CD4-positive, alpha-beta memory T cell (primary cell): ENCODE data around the gene DDX39A. TPM values are rescaled to one million over a fixed set of nuclear protein-coding genes. Genes with fewer than 3 reads are reported as not detected.
A peak's percentile ranks its signal among the peaks of the same experiment; 100 is the strongest.

Experiments used
- CTCF ChIA-PET: fragments of 350-600 bp; sonication (Branson Sonifier 250); formaldehyde crosslinking; loops from one replicate; lab custom pipeline; 2021; ENCODE audit warnings: inconsistent platforms; ENCODE audit not compliant: partially characterized antibody; lab: Charles Lee
- POLR2A ChIA-PET: fragments of 350-600 bp; sonication (Branson Sonifier 250); formaldehyde crosslinking; loops from one replicate; lab custom pipeline; 2021; ENCODE audit not compliant: partially characterized antibody; lab: Charles Lee
- DNase-seq, 5 donors: peaks; one replicate each; pipeline versions ENCODE4 v3.0.0 to v3.0.0-alpha.2; 2020 to 2022; ENCODE audit warnings: mixed read lengths in 1 of 5
- H3K27ac ChIP-seq: one replicate; pipeline ENCODE4 v1.7.0; 2013; ENCODE audit warnings: low read depth, low read length
- H3K27me3 ChIP-seq: 2 replicates; pipeline ENCODE4 v1.7.0; 2013; ENCODE audit warnings: mild to moderate bottlenecking, low read length, moderate library complexity; ENCODE audit not compliant: insufficient read depth
- H3K36me3 ChIP-seq: 2 replicates; pipeline ENCODE4 v1.7.0; 2013; ENCODE audit warnings: mild to moderate bottlenecking, low read length, moderate library complexity; ENCODE audit not compliant: insufficient read depth
- H3K4me1 ChIP-seq: 2 replicates; pipeline ENCODE4 v1.7.0; 2013; ENCODE audit warnings: mild to moderate bottlenecking, low read length, moderate library complexity; ENCODE audit not compliant: insufficient read depth
- H3K4me3 ChIP-seq, 2 donors: one replicate each; pipeline ENCODE4 v1.7.0; 2013; ENCODE audit warnings: low read length in 2 of 2, mild to moderate bottlenecking in 1 of 2
- H3K9me3 ChIP-seq, 2 donors: one replicate each; pipeline ENCODE4 v1.7.0; 2013; ENCODE audit warnings: low read length in 2 of 2, control low read depth in 1 of 2; ENCODE audit not compliant: control insufficient read depth in 1 of 2
- H3K27ac Mint-ChIP-seq, 7 donors: one replicate each; pipeline ENCODE4 v1.8.0; 2020 to 2021; ENCODE audit warnings: mixed read lengths in 7 of 7, mild to moderate bottlenecking in 6 of 7, inconsistent platforms in 3 of 7, moderate library complexity in 3 of 7
- H3K27me3 Mint-ChIP-seq, 2 donors: one replicate each; pipeline ENCODE4 v1.8.0; 2020 to 2021; ENCODE audit warnings: mixed read lengths in 2 of 2
- H3K36me3 Mint-ChIP-seq, 2 donors: one replicate each; pipeline ENCODE4 v1.8.0; 2020 to 2021; ENCODE audit warnings: mixed read lengths in 2 of 2, inconsistent platforms in 1 of 2, mild to moderate bottlenecking in 1 of 2
- H3K4me1 Mint-ChIP-seq, 4 donors: one replicate each; pipeline ENCODE4 v1.8.0; 2020 to 2021; ENCODE audit warnings: mixed read lengths in 4 of 4, mild to moderate bottlenecking in 1 of 4
- H3K4me3 Mint-ChIP-seq, 8 donors: one replicate each; pipeline ENCODE4 v1.8.0; 2020 to 2021; ENCODE audit warnings: mixed read lengths in 8 of 8, mild to moderate bottlenecking in 7 of 8, moderate library complexity in 6 of 8, inconsistent platforms in 3 of 8
- H3K9me3 Mint-ChIP-seq, 8 donors: one replicate each; pipeline ENCODE4 v1.8.0; 2020 to 2021; ENCODE audit warnings: mixed read lengths in 8 of 8, mild to moderate bottlenecking in 5 of 8, inconsistent platforms in 3 of 8, moderate library complexity in 1 of 8
- intact Hi-C: fragments of 100-400 bp; cut with micrococcal nuclease; formaldehyde crosslinking; loops from one replicate; pipeline ENCODE4 v1.15.1; 2023
- polyA plus RNA-seq, 2 donors: library from polyadenylated mRNA; unstranded; fragments of 300-500 nt; fragmentation: Illumina TruSeq; gene quantifications; one replicate each; pipeline ENCODE4 v1.2.3, GENCODE V29; 2021
- total RNA-seq, 2 experiments: library from RNA; stranded (reverse); gene quantifications; one replicate each; pipeline ENCODE4 v1.2.3, GENCODE V29; 2021

Gene DDX39A
- total and polyA plus RNA-seq, 4 experiments from 2014 or later: 95.0 to 148 (median 146) TPM

DNA sequence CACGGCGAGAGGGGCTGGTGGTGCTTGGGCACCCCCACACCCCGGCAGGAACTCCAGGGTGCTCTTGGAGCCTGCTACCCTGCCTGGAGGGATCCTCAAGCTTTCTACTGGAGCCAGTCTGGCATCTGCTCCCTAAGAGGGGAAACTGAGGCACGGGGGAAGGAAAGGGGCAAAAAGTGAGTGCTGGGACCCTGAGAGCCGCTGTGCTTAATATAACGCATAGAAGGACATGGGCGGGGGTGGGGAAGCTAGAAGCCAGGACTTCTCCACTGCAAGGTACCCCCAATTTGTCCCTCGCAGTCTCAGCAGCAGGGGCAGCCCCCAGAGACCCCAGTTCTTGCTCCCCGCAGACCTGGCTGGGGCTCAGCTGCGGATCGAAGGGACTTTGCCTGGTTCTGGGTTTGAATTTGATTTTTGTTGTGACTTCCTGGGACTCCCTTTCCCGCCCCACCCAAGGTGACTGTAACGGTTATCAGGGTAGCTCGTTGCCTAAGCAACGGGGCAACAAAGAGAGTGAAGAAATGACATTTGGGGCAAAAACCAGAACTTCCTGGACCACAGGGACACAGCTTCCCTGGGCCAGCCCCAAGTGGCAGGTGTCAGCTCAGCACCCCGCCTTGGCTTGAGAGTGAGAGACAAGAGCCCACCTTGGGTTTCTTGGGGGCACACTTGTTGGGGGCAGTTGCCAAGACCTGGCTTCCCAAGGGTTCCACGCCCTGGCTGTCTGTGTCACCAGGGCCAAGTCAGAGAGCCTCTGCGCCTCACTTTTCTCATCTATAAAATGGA, 37.3 kb downstream of the DDX39A start:
- peak; percentile 89 to 95 (median 93) for DNase-seq
- peaks cover 45% of the 10 kb centered on the region for H3K4me1 ChIP-seq
- H3K36me3 ChIP-seq: no peaks in the 10 kb centered on the region
- H3K9me3 ChIP-seq: no peaks in the 10 kb centered on the region
- ChIA-PET POLR2A (interaction anchor here (0.6 to 11.4 kb wide), 26 partner anchors 15 to 535 kb away, joined by 3 to 585 read pairs (median 9); partner anchors contain the start of genes ASF1B, DDX39A, DNAJB1 and PKN1), CTCF (interaction anchor here (0.9 to 11.4 kb wide), 13 partner anchors 9 to 245 kb away, joined by 3 to 213 read pairs (median 4); partner anchors contain the start of gene ASF1B)
- H3K27me3 ChIP-seq: no peaks in the 10 kb centered on the region
- peak overlapping the region; percentile 91 to 99 (median 98) for H3K4me3 Mint-ChIP-seq
- peak overlapping the region; percentile 90 to 97 for H3K4me3 ChIP-seq
- peaks cover 0 to 4% (median 0%) of the 10 kb centered on the region in 8 donors for H3K9me3 Mint-ChIP-seq
- peak overlapping the region; percentile 99 for H3K27ac ChIP-seq
- intact Hi-C loops: loop anchor here (1.0 to 5.0 kb wide), 4 partner anchors 12 to 135 kb away; partner anchors contain the start of genes DDX39A and DNAJB1
- H3K27ac Mint-ChIP-seq: peak overlapping the region; percentile 96 to 100 (median 99)
- peaks cover 10 to 37% of the 10 kb centered on the region in 2 donors for H3K36me3 Mint-ChIP-seq
- peaks cover 0 to 4% of the 10 kb centered on the region in 2 donors for H3K27me3 Mint-ChIP-seq
- peaks cover 21 to 70% (median 40%) of the 10 kb centered on the region in 4 donors for H3K4me1 Mint-ChIP-seq

DNA sequence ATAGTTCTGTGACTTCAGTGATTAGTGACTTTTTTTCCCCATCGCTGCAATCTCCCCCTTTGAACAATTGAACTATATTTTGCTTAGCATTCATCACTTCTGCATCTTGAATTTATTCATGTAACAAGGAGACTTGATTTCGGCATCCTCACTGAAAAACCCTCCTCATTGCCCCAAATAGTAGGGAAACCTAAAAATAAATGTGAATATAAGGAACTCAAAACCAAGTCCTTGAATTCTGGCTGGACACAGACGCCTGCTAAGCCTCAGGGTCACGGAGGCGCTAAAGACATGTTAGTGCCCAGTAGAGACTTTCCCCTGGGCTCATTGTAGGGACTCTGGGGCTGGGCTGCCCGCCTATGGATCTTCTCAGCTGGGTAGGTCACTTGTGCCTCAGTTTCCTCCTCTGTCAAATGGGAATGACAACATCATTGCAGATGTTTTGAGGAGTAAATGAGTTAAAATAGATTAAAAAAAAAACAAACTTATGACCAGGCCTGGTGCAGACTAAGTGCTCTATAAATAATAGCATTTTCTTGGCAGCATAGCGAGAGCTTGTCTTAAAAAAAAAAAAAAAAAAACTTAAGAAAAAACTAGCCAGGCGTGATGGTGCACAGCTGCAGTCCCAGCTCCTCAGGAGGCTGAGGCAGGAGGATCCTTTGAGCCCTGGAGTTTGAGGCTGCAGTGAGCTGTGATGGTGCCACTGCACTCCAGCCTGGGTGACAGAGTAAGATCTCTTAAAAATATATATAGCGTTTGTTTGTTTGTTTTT, 39.7 kb downstream of the DDX39A start:
- peak overlapping the region; percentile 57 to 100 (median 98) for H3K27ac Mint-ChIP-seq
- peak overlapping the region in 5 of 8 donors; percentile 9 to 98 (median 57) for H3K4me3 Mint-ChIP-seq
- ChIA-PET POLR2A (interaction anchor here (3.5 to 11.4 kb wide), 8 partner anchors 13 to 143 kb away, joined by 25 to 585 read pairs (median 68); partner anchors contain the start of gene DDX39A), CTCF (interaction anchor here (0.6 to 11.4 kb wide), 7 partner anchors 10 to 99 kb away, joined by 3 to 213 read pairs (median 4); no protein-coding TSS in a partner anchor)
- Histone ChIP-seq H3K36me3 (no peaks in the 10 kb centered on the region), H3K9me3 (no peaks in the 10 kb centered on the region), H3K27me3 (no peaks in the 10 kb centered on the region), H3K27ac (peak overlapping the region; percentile 99), H3K4me3 (no peak overlapping the region), H3K4me1 (peaks cover 52% of the 10 kb centered on the region)
- H3K36me3 Mint-ChIP-seq: peaks cover 6 to 30% of the 10 kb centered on the region in 2 donors
- intact Hi-C loops: loop anchor here (5.0 kb wide), 1 partner anchor 138 kb away; the partner anchor contains the start of gene DNAJB1
- H3K27me3 Mint-ChIP-seq: peaks cover 0 to 4% of the 10 kb centered on the region in 2 donors
- DNase-seq: no peak
- peaks cover 23 to 71% (median 39%) of the 10 kb centered on the region in 4 donors for H3K4me1 Mint-ChIP-seq
- H3K9me3 Mint-ChIP-seq: peaks cover 0 to 4% (median 0%) of the 10 kb centered on the region in 8 donors

DNA sequence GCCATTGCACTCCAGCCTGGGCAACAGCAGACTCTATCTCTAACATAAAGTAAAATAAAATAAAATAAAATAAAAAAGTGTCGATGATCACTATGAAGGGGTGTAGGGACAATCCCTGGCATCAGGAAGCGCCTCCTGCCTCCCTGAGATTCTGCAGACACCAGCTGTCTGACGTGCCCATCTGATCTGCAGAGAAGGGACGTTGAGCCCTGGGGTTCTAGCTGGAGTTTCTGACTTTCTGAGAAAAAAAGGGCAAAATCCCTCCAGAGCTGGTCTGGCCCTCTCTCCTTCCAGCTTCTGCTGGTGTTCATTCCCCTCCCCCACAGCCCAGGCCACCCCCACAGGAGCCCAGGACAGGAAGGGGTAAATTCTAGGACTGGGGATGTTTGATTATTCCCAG, 40.3 kb downstream of the DDX39A start:
- Mint-ChIP-seq H3K27me3 (peaks cover 0 to 4% of the 10 kb centered on the region in 2 donors), H3K4me1 (peaks cover 24 to 69% (median 40%) of the 10 kb centered on the region in 4 donors), H3K4me3 (peak overlapping the region in 2 of 8 donors; percentile 26 to 57), H3K36me3 (peaks cover 5 to 24% of the 10 kb centered on the region in 2 donors), H3K27ac (peak overlapping the region in 5 of 7 donors; percentile 90 to 100 (median 98)), H3K9me3 (peaks cover 0 to 4% (median 0%) of the 10 kb centered on the region in 8 donors)
- peaks cover 53% of the 10 kb centered on the region for H3K4me1 ChIP-seq
- H3K9me3 ChIP-seq: no peaks in the 10 kb centered on the region
- DNase-seq: no peak
- CTCF ChIA-PET: interaction anchor here (11.4 kb wide), 1 partner anchor 19 kb away, joined by 213 read pairs; no protein-coding TSS in a partner anchor
- no peak overlapping the region for H3K27ac ChIP-seq
- no peaks in the 10 kb centered on the region for H3K27me3 ChIP-seq
- H3K36me3 ChIP-seq: no peaks in the 10 kb centered on the region
- intact Hi-C loops: no loop called here
- POLR2A ChIA-PET: interaction anchor here (1.3 to 11.4 kb wide), 4 partner anchors 12 to 26 kb away, joined by 5 to 585 read pairs (median 101); no protein-coding TSS in a partner anchor
- H3K4me3 ChIP-seq: no peak overlapping the region

DNA sequence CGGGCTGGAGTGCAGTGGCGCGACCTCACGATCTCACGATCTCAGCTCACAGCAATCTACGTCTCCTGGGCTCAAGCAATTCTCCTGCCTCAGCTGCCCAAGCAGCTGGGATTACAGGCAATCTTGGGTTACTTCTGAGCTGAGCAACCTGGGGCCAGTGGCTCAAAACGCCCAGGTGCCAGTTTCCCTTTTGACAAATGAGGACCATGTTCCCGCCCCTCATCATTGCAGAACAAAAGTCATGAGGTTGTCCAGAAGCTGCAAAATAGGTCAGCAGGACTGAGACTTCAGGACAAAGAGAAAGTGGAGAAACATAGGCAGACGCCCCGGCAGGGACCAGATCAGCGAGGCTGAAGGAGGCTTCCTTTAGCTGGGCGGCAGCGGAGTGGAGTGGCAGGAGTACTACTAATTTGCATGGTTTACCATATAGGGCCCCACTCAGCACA, 41.2 kb downstream of the DDX39A start:
- H3K36me3 Mint-ChIP-seq: peaks cover 5 to 18% of the 10 kb centered on the region in 2 donors
- Histone ChIP-seq H3K27me3 (no peaks in the 10 kb centered on the region), H3K4me3 (no peak overlapping the region), H3K4me1 (peaks cover 57% of the 10 kb centered on the region), H3K27ac (no peak overlapping the region), H3K36me3 (no peaks in the 10 kb centered on the region), H3K9me3 (no peaks in the 10 kb centered on the region)
- H3K27me3 Mint-ChIP-seq: peaks cover 0 to 4% of the 10 kb centered on the region in 2 donors
- H3K4me3 Mint-ChIP-seq: peak overlapping the region in 6 of 8 donors; percentile 0 to 81 (median 56)
- H3K27ac Mint-ChIP-seq: peak overlapping the region; percentile 49 to 98 (median 81)
- intact Hi-C loops: no loop called here
- DNase-seq: peak in 1 of 5 donors; percentile 17
- peaks cover 0 to 4% (median 0%) of the 10 kb centered on the region in 8 donors for H3K9me3 Mint-ChIP-seq
- CTCF ChIA-PET: interaction anchor here (11.4 kb wide), 1 partner anchor 18 kb away, joined by 213 read pairs; no protein-coding TSS in a partner anchor
- H3K4me1 Mint-ChIP-seq: peaks cover 23 to 72% (median 44%) of the 10 kb centered on the region in 4 donors
- POLR2A ChIA-PET: interaction anchor here (1.3 to 11.4 kb wide), 3 partner anchors 11 to 27 kb away, joined by 5 to 585 read pairs (median 95); no protein-coding TSS in a partner anchor

DNA sequence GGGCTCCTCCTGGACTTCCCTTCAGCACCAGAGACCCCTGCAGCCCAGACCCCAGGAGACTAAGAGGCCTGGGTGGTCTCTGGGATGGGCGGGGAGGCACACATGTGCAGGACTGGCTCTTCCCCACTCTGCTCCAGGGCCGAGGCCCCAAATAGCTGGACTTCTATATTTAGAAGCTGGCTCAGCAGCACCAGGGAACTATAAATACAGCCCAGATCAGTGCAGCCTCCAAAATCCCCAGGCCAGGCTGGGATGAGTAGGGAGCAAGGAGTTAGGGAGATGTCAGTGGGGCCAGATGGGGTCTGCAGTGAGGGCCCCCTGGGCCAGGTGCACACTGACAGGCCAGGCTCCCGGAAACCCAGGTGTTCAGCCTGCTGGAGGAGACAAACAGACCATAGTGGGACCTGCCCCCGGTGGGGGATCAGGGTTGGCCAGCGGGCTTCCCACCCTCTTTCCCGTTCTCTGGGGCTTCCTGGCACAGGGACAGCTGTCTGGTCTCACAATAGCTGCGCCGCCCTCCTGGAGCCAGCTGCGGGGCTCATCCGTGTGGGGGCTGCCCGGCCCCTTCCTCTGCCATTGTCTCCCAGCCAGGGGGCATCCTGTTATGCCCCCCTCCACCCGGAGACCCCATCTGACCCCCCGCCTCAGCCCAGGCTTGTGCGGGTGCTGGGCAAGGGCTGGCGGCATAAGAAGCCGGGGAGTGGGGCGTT, 43.4 kb downstream of the DDX39A start:
- peaks cover 76% of the 10 kb centered on the region for H3K4me1 ChIP-seq
- peak in 1 of 5 donors; percentile 51 for DNase-seq
- peak overlapping the region in 7 of 8 donors; percentile 43 to 87 (median 76) for H3K4me3 Mint-ChIP-seq
- H3K27ac Mint-ChIP-seq: peak overlapping the region; percentile 98 to 99 (median 99)
- H3K27ac ChIP-seq: peak overlapping the region; percentile 100
- no peaks in the 10 kb centered on the region for H3K9me3 Mint-ChIP-seq
- H3K27me3 ChIP-seq: no peaks in the 10 kb centered on the region
- H3K4me3 ChIP-seq: peak overlapping the region in 1 of 2 donors; percentile 20
- H3K27me3 Mint-ChIP-seq: no peaks in the 10 kb centered on the region
- intact Hi-C loops: no loop called here
- ChIA-PET POLR2A (interaction anchor here (0.8 to 2.8 kb wide), 14 partner anchors 8 to 344 kb away, joined by 3 to 24 read pairs (median 5); partner anchors contain the start of genes ASF1B and IL27RA), CTCF (interaction anchor here (1.0 to 2.6 kb wide), 3 partner anchors 10 to 20 kb away, joined by 3 to 8 read pairs (median 4); no protein-coding TSS in a partner anchor)
- peaks cover 30 to 71% (median 51%) of the 10 kb centered on the region in 4 donors for H3K4me1 Mint-ChIP-seq
- no peaks in the 10 kb centered on the region for H3K9me3 ChIP-seq
- no peaks in the 10 kb centered on the region for H3K36me3 ChIP-seq
- H3K36me3 Mint-ChIP-seq: peaks cover 0 to 1% of the 10 kb centered on the region in 2 donors
